Spleen (tissue), 11 donors: Measurements from ENCODE around the gene URB1. TPM values are rescaled to one million over a fixed set of nuclear protein-coding genes. Genes with fewer than 3 reads are reported as not detected.

Source experiments
- DNase-seq: peaks from one replicate; pipeline ENCODE4 v3.0.0-alpha.2; 2020
- H3K27ac ChIP-seq, 8 donors: fragments of 200-600 bp; sonication (generic) in 7 of 8; 1 replicate in 4 of 8; 2 replicates in 4 of 8; pipeline versions ENCODE4 v1.5.0 to v1.8.0; 2016 to 2021; ENCODE audit warnings: inconsistent platforms in 4 of 8, mild to moderate bottlenecking in 4 of 8, moderate library complexity in 1 of 8
- H3K27me3 ChIP-seq, 7 donors: fragments of 200-600 bp; sonication (generic) in 6 of 7; replicated peaks in 1 of 7; 1 replicate in 4 of 7; 2 replicates in 3 of 7; pipeline versions ENCODE4 v1.5.0 to v1.8.0; 2016 to 2021; ENCODE audit warnings: inconsistent platforms in 3 of 7, mild to moderate bottlenecking in 1 of 7
- H3K36me3 ChIP-seq, 6 donors: fragments of 200-600 bp; sonication (generic) in 5 of 6; 1 replicate in 4 of 6; 2 replicates in 2 of 6; pipeline versions ENCODE4 v1.5.0 to v1.8.0; 2016 to 2021; ENCODE audit warnings: inconsistent platforms in 2 of 6
- H3K4me1 ChIP-seq, 6 donors: fragments of 200-600 bp; sonication (generic) in 5 of 6; 1 replicate in 3 of 6; 2 replicates in 3 of 6; pipeline versions ENCODE4 v1.5.0 to v1.8.0; 2016 to 2021; ENCODE audit warnings: inconsistent platforms in 3 of 6
- H3K4me3 ChIP-seq, 8 donors: fragments of 200-600 bp; sonication (generic) in 7 of 8; 1 replicate in 4 of 8; 2 replicates in 4 of 8; pipeline versions ENCODE4 v1.5.0 to v1.8.0; 2016 to 2021; ENCODE audit warnings: inconsistent platforms in 4 of 8, mild to moderate bottlenecking in 4 of 8, moderate library complexity in 2 of 8
- H3K9me3 ChIP-seq, 8 donors: fragments of 200-600 bp; sonication (generic) in 7 of 8; 1 replicate in 4 of 8; 2 replicates in 4 of 8; pipeline versions ENCODE4 v1.5.0 to v1.8.0; 2016 to 2021; ENCODE audit warnings: inconsistent platforms in 4 of 8
- POLR2A ChIP-seq, 3 donors: fragments of 450-650 bp; IDR thresholded peaks; one replicate each; pipeline ENCODE4 v1.5.1; 2017; ENCODE audit warnings: antibody characterized with exemption in 3 of 3, mild to moderate bottlenecking in 1 of 3
- POLR2AphosphoS5 ChIP-seq, 3 donors: sonication (generic); formaldehyde crosslinking; IDR thresholded peaks; one replicate each; pipeline ENCODE4 v1.5.1; 2017; ENCODE audit warnings: antibody characterized with exemption in 3 of 3
- WGBS, 5 donors: extraction: QIAGEN DNeasy Blood & Tissue Kit in 3 of 5; methylation state at CpG; one replicate each; pipeline versions ENCODE4 v1.1.5 to v1.1.7; 2013 to 2018; 5-methylcytosine and 5-hydroxymethylcytosine counted together
- intact Hi-C: fragments of 100-400 bp; cut with DNase I; formaldehyde crosslinking; loops from one replicate; pipeline ENCODE4 v1.15.0; 2023; ENCODE audit warnings: low total_unique reads
- polyA plus RNA-seq, 3 donors: library from polyadenylated mRNA; stranded (reverse); fragments of 200-250 nt; gene quantifications; one replicate each; pipeline ENCODE4 v1.2.1, GENCODE V29; 2013
- total RNA-seq, 7 donors: library from RNA; depleted of rRNA in 3 of 7; stranded (reverse); fragments of >200 nt in 3 of 7; fragmentation: NEBNext Ultra II Directional in 4 of 7; extraction: Animal tissue kit (Norgen Biotek cat#: 25700) in 4 of 7; gene quantifications; one replicate each; pipeline versions ENCODE4 v1.1.0 to v1.2.1, GENCODE V29; 2016 to 2021
- TF ChIP-seq, protein P1 (sequence below), 11 experiments: fragments of 200-600 bp in 7 of 11; fragments of 450-650 bp in 4 of 11; sonication (generic) in 4 of 11; IDR thresholded peaks in 8 of 11; conservative IDR thresholded peaks in 3 of 11; 1 replicate in 7 of 11; 2 replicates in 4 of 11; pipeline versions ENCODE4 v1.4.0 to v1.8.0; 2016 to 2021; ENCODE audit warnings: antibody characterized with exemption in 11 of 11, inconsistent platforms in 4 of 11, mild to moderate bottlenecking in 1 of 11
- donor health status: healthy with polysubstance abuse.
- donor health status: DM: no; HTN: no; CAD: no; lungs with moderate emphysema.
- donor health status: DM: no; HTN: no; CAD: no.
- donor health status: Bipolar disorder and iron deficiency.
- donor health status: healthy.
- donor health status: DM: no; HTN: no; CAD: no.
- donor health status: DM: yes; HTN: yes; CAD: no.

URB1 gene
- total and polyA plus RNA-seq, 10 donors = 2.0 to 20.8 (median 12.0) TPM

DNA sequence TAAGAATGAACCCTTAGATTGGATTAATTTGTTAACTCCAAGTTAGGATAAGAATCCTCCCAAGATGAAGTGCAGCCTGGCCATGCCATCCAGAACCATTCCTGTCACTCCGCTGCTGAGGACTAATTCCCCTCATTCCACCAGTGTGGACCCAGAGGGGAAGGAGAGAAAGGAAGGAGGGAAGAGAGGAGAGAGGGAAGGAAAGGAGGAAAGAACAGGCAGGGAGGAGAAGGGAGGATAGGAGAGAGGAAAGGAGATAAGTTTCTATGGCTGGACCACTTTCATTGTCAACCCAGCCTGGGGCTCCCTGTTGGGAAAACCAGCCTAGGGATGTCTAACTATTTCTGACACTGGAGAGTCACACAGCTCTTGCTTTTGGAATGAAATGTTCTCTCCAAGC, 89.4 kb downstream of the URB1 start:
- no peak for DNase-seq
- no peaks in the 10 kb centered on the region for H3K27me3 ChIP-seq
- intact Hi-C loops = no loop called here
- H3K9me3 ChIP-seq = no peaks in the 10 kb centered on the region
- no peak overlapping the region for H3K27ac ChIP-seq
- H3K4me1 ChIP-seq = no peaks in the 10 kb centered on the region
- peaks cover 0 to 28% (median 1%) of the 10 kb centered on the region in 6 donors for H3K36me3 ChIP-seq
- 95 to 100% (median 100%) methylated on average over 1 of the region's 1 CpG for WGBS, 5 donors
- TF ChIP-seq, protein P1, sequence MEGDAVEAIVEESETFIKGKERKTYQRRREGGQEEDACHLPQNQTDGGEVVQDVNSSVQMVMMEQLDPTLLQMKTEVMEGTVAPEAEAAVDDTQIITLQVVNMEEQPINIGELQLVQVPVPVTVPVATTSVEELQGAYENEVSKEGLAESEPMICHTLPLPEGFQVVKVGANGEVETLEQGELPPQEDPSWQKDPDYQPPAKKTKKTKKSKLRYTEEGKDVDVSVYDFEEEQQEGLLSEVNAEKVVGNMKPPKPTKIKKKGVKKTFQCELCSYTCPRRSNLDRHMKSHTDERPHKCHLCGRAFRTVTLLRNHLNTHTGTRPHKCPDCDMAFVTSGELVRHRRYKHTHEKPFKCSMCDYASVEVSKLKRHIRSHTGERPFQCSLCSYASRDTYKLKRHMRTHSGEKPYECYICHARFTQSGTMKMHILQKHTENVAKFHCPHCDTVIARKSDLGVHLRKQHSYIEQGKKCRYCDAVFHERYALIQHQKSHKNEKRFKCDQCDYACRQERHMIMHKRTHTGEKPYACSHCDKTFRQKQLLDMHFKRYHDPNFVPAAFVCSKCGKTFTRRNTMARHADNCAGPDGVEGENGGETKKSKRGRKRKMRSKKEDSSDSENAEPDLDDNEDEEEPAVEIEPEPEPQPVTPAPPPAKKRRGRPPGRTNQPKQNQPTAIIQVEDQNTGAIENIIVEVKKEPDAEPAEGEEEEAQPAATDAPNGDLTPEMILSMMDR (IDR thresholded peaks at IDR 0.05 in 8 of 11, conservative IDR thresholded peaks at IDR 0.05 in 3 of 11) = no peak
- TF ChIP-seq POLR2A (IDR thresholded peaks at IDR 0.05) = no peak
- no peak for TF ChIP-seq POLR2AphosphoS5 (IDR thresholded peaks at IDR 0.05)
- H3K4me3 ChIP-seq = no peak overlapping the region

DNA sequence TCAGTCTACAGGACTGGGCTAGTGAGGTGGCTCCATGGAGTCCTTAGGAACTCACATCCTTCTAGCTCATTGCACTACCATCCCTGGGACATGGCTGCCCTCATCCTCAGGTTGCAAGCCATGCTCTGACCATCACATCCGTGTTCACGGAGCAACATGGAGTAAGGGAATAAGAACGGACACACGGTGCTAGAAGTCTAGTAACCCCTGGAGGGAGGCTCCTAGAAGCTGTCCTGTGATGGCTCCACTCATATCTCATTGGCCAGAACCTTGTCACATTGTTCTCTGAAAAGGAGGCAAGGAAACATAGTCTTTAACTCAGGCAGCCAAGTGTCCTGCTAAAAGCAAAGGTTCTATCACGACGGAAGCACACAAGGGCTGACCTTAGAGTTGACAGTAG, 90.3 kb downstream of the URB1 start:
- H3K4me3 ChIP-seq = no peak overlapping the region
- 91 to 97% (median 94%) methylated on average over 6 of the region's 6 CpGs for WGBS, 5 donors
- no peak for TF ChIP-seq POLR2AphosphoS5 (IDR thresholded peaks at IDR 0.05)
- TF ChIP-seq, protein P1 (IDR thresholded peaks at IDR 0.05 in 8 of 11, conservative IDR thresholded peaks at IDR 0.05 in 3 of 11) = no peak
- no peak for TF ChIP-seq POLR2A (IDR thresholded peaks at IDR 0.05)
- H3K27ac ChIP-seq = no peak overlapping the region
- no peak for DNase-seq
- H3K36me3 ChIP-seq = peaks cover 0 to 20% (median 0%) of the 10 kb centered on the region in 6 donors
- H3K27me3 ChIP-seq = no peaks in the 10 kb centered on the region
- intact Hi-C loops = no loop called here
- no peaks in the 10 kb centered on the region for H3K9me3 ChIP-seq
- H3K4me1 ChIP-seq = no peaks in the 10 kb centered on the region

DNA sequence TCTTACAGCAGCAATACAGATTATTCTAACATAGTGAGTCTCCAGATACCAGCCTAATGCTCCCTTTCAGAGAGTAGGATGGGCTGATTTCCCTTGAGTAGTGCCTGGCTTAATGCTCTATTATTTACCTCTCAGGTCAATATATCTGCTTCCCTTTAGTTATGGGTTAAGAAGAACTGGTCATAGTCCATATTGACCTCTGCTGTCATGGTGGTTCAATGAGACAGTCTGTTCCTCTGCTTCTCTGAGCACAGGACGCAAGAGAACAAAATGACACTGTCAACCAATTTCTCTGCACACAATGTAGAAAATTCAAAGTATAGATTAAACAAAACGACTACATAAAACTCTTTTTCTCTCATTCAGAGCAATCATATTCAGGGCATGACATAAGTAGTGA, 91.2 kb downstream of the URB1 start:
- no peak overlapping the region for H3K27ac ChIP-seq
- no peaks in the 10 kb centered on the region for H3K4me1 ChIP-seq
- peaks cover 0 to 16% (median 0%) of the 10 kb centered on the region in 6 donors for H3K36me3 ChIP-seq
- WGBS, 5 donors = 94 to 97% (median 95%) methylated on average over 2 of the region's 2 CpGs
- intact Hi-C loops = no loop called here
- no peak for DNase-seq
- no peaks in the 10 kb centered on the region for H3K9me3 ChIP-seq
- TF ChIP-seq POLR2AphosphoS5 (IDR thresholded peaks at IDR 0.05) (no peak), POLR2A (IDR thresholded peaks at IDR 0.05) (no peak)
- TF ChIP-seq, protein P1 (IDR thresholded peaks at IDR 0.05 in 8 of 11, conservative IDR thresholded peaks at IDR 0.05 in 3 of 11) = no peak
- no peak overlapping the region for H3K4me3 ChIP-seq
- no peaks in the 10 kb centered on the region for H3K27me3 ChIP-seq

DNA sequence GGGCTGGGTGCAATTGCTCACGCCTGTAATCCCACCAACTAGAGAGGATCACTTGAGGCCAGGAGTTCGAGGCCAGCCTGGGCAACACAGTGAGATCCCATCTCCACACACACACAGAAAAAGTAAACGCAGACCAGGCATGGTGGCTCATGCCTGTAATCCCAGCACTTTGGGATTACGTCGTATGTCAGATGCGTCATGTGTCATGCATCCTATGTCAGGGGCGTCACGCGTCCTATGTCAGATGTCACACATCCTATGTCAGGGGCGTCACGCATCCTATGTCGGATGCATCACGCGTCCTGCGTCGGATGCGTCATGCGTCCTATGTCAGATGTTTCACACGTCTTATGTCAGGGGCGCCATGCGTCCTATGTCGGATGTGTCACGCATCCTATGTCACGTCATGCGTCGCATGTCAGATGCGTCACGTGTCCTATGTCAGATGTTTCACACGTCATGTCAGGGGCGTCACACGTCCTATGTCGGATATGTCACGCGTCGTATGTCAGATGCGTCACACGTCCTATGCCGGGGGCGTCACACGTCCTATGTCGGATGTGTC, 92.6 kb downstream of the URB1 start:
- TF ChIP-seq, protein P1 (IDR thresholded peaks at IDR 0.05 in 8 of 11, conservative IDR thresholded peaks at IDR 0.05 in 3 of 11) = no peak
- peak in 1 of 3 donors; percentile 29 for TF ChIP-seq POLR2AphosphoS5 (IDR thresholded peaks at IDR 0.05)
- DNase-seq = peak; percentile 37
- H3K27ac ChIP-seq = no peak overlapping the region
- no peaks in the 10 kb centered on the region for H3K27me3 ChIP-seq
- H3K4me3 ChIP-seq = no peak overlapping the region
- 90 to 96% (median 92%) methylated on average over 41 of the region's 41 CpGs for WGBS, 5 donors
- H3K36me3 ChIP-seq = peaks cover 0 to 12% (median 0%) of the 10 kb centered on the region in 6 donors
- intact Hi-C loops = no loop called here
- no peaks in the 10 kb centered on the region for H3K4me1 ChIP-seq
- no peaks in the 10 kb centered on the region for H3K9me3 ChIP-seq
